HCT116 (cell line): Measurements from ENCODE around the gene ZNF683. TPM values are rescaled to one million over a fixed set of nuclear protein-coding genes. Genes with fewer than 3 reads are reported as not detected.

Experiments used
- ATAC-seq: fragments of 200-7000 bp; cut with Tn5 transposase; 2 replicates; pipeline ENCODE4 v1.9.1; 2020; ENCODE audit warnings: mild to moderate bottlenecking, moderate library complexity
- BruUV-seq: library from RNA; stranded (reverse); fragments of 400-500 nt; replicated peaks from 2 replicates; lab custom pipeline; 2021; lab: Mats Ljungman, UMichigan
- CTCF ChIA-PET: fragments of 300-600 bp; sonication (Branson Sonifier 250); formaldehyde crosslinking; loops from one replicate; lab custom pipeline; 2021; ENCODE audit warnings: antibody characterized with exemption; lab: Charles Lee
- POLR2A ChIA-PET: fragments of 300-600, 350-600 bp; sonication (Branson Sonifier 250); formaldehyde crosslinking; loops from one replicate; lab custom pipeline; 2021; ENCODE audit warnings: antibody characterized with exemption; lab: Charles Lee
- RAD21 ChIA-PET, 2 experiments: fragments of 300-600 bp; sonication (Branson Sonifier 250); formaldehyde crosslinking; loops; one replicate each; lab custom pipeline; 2023; ENCODE audit warnings: low total read pairs in 2 of 2; ENCODE audit not compliant: uncharacterized antibody in 2 of 2, unreplicated experiment in 2 of 2, low non-redundant PET in 1 of 2; lab: Charles Lee
- DNase-seq: peaks from one replicate; pipeline ENCODE4 v3.0.0-alpha.2; 2010; ENCODE audit warnings: low read depth, low spot score
- H2AFZ ChIP-seq: fragments of 200-600 bp; shearing (Covaris generic), sonication (generic); 2 replicates; pipeline ENCODE4 v1.6.1; 2017; ENCODE audit warnings: low read depth, mixed run types, mixed read lengths, antibody characterized with exemption, low read length; ENCODE audit not compliant: poor library complexity, severe bottlenecking
- H3K27ac ChIP-seq: 2 replicates; pipeline ENCODE4 v1.5.1; 2012; ENCODE audit warnings: low read depth, low read length
- H3K27me3 ChIP-seq: fragments of 200-600 bp; sonication (generic); 2 replicates; pipeline ENCODE4 v1.6.1; 2016; ENCODE audit warnings: mixed run types, low read length, mixed read lengths; ENCODE audit not compliant: insufficient read depth
- H3K36me3 ChIP-seq, 2 experiments: fragments of 200-500 bp in 1 of 2; fragments of 200-600 bp in 1 of 2; sonication (Bioruptor generic) in 1 of 2; sonication (generic) in 1 of 2; 2 replicates each; pipeline versions ENCODE4 v1.5.1 to v1.6.1; 2014 to 2016; ENCODE audit warnings: low read length in 2 of 2, inconsistent platforms in 1 of 2, mixed read lengths in 1 of 2, mixed run types in 1 of 2; ENCODE audit not compliant: insufficient read depth in 2 of 2, control insufficient read depth in 1 of 2
- H3K4me1 ChIP-seq, 2 experiments: fragments of 200-600 bp in 1 of 2; sonication (generic) in 1 of 2; 2 replicates each; pipeline versions ENCODE4 v1.5.1 to v1.6.1; 2012 to 2017; ENCODE audit warnings: low read length in 2 of 2, inconsistent platforms in 1 of 2, mild to moderate bottlenecking in 1 of 2, mixed read lengths in 1 of 2, mixed run types in 1 of 2, moderate library complexity in 1 of 2; ENCODE audit not compliant: insufficient read depth in 2 of 2, control insufficient read depth in 1 of 2
- H3K4me2 ChIP-seq: fragments of 200-600 bp; sonication (generic); 2 replicates; pipeline ENCODE4 v1.6.1; 2017; ENCODE audit warnings: mixed run types, low read length, mixed read lengths
- H3K4me3 ChIP-seq, 2 experiments: fragments of 200-600 bp in 1 of 2; sonication (generic) in 1 of 2; replicated peaks in 1 of 2; 2 replicates each; pipeline ENCODE4 v1.5.1; 2011 to 2016; ENCODE audit warnings: low read length in 2 of 2, control low read depth in 1 of 2, low read depth in 1 of 2, mild to moderate bottlenecking in 1 of 2, mixed read lengths in 1 of 2, mixed run types in 1 of 2
- H3K79me2 ChIP-seq: fragments of 200-600 bp; sonication (generic); 2 replicates; pipeline ENCODE4 v1.6.1; 2017; ENCODE audit warnings: mild to moderate bottlenecking, mixed run types, low read length, moderate library complexity, mixed read lengths; ENCODE audit not compliant: insufficient read depth
- H3K9ac ChIP-seq: fragments of 200-600 bp; sonication (generic); 2 replicates; pipeline ENCODE4 v1.6.1; 2016; ENCODE audit warnings: low read length, mixed read lengths
- H3K9me2 ChIP-seq: fragments of 200-600 bp; sonication (generic), shearing (Covaris generic); 2 replicates; pipeline ENCODE4 v1.6.1; 2017; ENCODE audit warnings: mixed run types, mild to moderate bottlenecking, moderate library complexity; ENCODE audit not compliant: insufficient read depth
- H3K9me3 ChIP-seq, 2 experiments: fragments of 200-500 bp in 1 of 2; fragments of 200-600 bp in 1 of 2; sonication (Bioruptor generic) in 1 of 2; sonication (generic) in 1 of 2; 2 replicates each; pipeline ENCODE4 v1.6.1; 2014 to 2017; ENCODE audit warnings: low read length in 2 of 2, mixed read lengths in 2 of 2, inconsistent platforms in 1 of 2, low read depth in 1 of 2, mild to moderate bottlenecking in 1 of 2, mixed run types in 1 of 2, moderate library complexity in 1 of 2; ENCODE audit not compliant: control insufficient read depth in 1 of 2, insufficient read depth in 1 of 2
- H4K20me1 ChIP-seq: fragments of 200-600 bp; sonication (generic), shearing (Covaris generic); 2 replicates; pipeline ENCODE4 v1.6.1; 2017; ENCODE audit warnings: mixed run types, mild to moderate bottlenecking, moderate library complexity; ENCODE audit not compliant: insufficient read depth
- CTCF ChIP-seq, 3 experiments: fragments of 200-600 bp in 1 of 3; sonication (generic) in 1 of 3; IDR thresholded peaks in 2 of 3; conservative IDR thresholded peaks in 1 of 3; 2 replicates each; pipeline ENCODE4 v1.5.1; 2012 to 2017; ENCODE audit warnings: low read depth in 2 of 3, low read length in 2 of 3, antibody characterized with exemption in 1 of 3, borderline replicate concordance in 1 of 3, control low read depth in 1 of 3, mild to moderate bottlenecking in 1 of 3, mixed read lengths in 1 of 3, mixed run types in 1 of 3, moderate library complexity in 1 of 3; ENCODE audit not compliant: insufficient read depth in 1 of 3
- ELF1 ChIP-seq: IDR thresholded peaks from 2 replicates; pipeline ENCODE4 v1.6.1; 2012; ENCODE audit warnings: low read depth, borderline replicate concordance
- EZH2 ChIP-seq: fragments of 200-600 bp; sonication (generic); IDR thresholded peaks from 2 replicates; pipeline ENCODE4 v1.6.1; 2017; ENCODE audit warnings: antibody characterized with exemption, mixed run types
- JUND ChIP-seq: IDR thresholded peaks from 2 replicates; pipeline ENCODE4 v1.6.1; 2012
- MAX ChIP-seq: IDR thresholded peaks from 2 replicates; pipeline ENCODE4 v1.6.1; 2012
- POLR2A ChIP-seq: IDR thresholded peaks from 2 replicates; pipeline ENCODE4 v1.7.0; 2011; ENCODE audit warnings: borderline replicate concordance; ENCODE audit not compliant: insufficient read depth, insufficient read length; ENCODE audit errors: extremely low read depth
- REST ChIP-seq: IDR thresholded peaks from 2 replicates; pipeline ENCODE4 v1.6.1; 2012; ENCODE audit warnings: low read depth
- SIN3A ChIP-seq: IDR thresholded peaks from 2 replicates; pipeline ENCODE4 v1.6.1; 2012; ENCODE audit warnings: low read depth
- SRF ChIP-seq: IDR thresholded peaks from 2 replicates; pipeline ENCODE4 v1.6.1; 2012; ENCODE audit warnings: low read depth
- TCF7L2 ChIP-seq: IDR thresholded peaks from 2 replicates; pipeline ENCODE4 v1.7.0; 2011; ENCODE audit warnings: borderline replicate concordance, inconsistent platforms; ENCODE audit not compliant: insufficient read depth, insufficient read length; ENCODE audit errors: extremely low read depth
- ZNF274 ChIP-seq: fragments of 200-500 bp; sonication (Bioruptor generic); IDR thresholded peaks from 2 replicates; pipeline ENCODE4 v1.6.1; 2014; ENCODE audit warnings: mild to moderate bottlenecking, low read depth, low read length, inconsistent platforms
- intact Hi-C: fragments of 100-400 bp; cut with micrococcal nuclease; formaldehyde crosslinking; loops from 2 replicates; pipeline ENCODE4 v1.10.0; 2022
- total RNA-seq: library from RNA; stranded (reverse); gene quantifications from one replicate; pipeline ENCODE4 v1.2.1, GENCODE V29; 2021; ENCODE audit not compliant: unreplicated experiment

The ZNF683 gene
- total RNA-seq, 1 experiment from 2014 or later, result not detected

- TF ChIP-seq REST (no peak), JUND (no peak), MAX (no peak)
These were observed 4.1 kb downstream of the ZNF683 start (continued) for GRCh38 chr1:26368486-26368885.

- no peak for TF ChIP-seq TCF7L2
- no peak for TF ChIP-seq SRF
- TF ChIP-seq CTCF (IDR thresholded peaks at IDR 0.05 in 2 of 3, conservative IDR thresholded peaks at IDR 0.05 in 1 of 3; ENCODE audit: borderline replicate concordance in 1 of 3, insufficient read depth in 1 of 3, low read depth in 2 of 3, low read length in 2 of 3), result no peak
- TF ChIP-seq SIN3A, result no peak
- no peak for TF ChIP-seq ELF1
- TF ChIP-seq ZNF274, result no peak
- no peak for TF ChIP-seq POLR2A
- no peak for TF ChIP-seq EZH2
- no peak overlapping the region for H3K9ac ChIP-seq
- H3K9me2 ChIP-seq, result no peaks in the 10 kb centered on the region
- H4K20me1 ChIP-seq, result no peaks in the 10 kb centered on the region
- peaks cover 3 to 13% of the 10 kb centered on the region in 2 experiments; a peak in 3 of 4 replicates for H3K4me1 ChIP-seq
- no peaks in the 10 kb centered on the region for H3K36me3 ChIP-seq
- H3K4me2 ChIP-seq, result no peak overlapping the region
- peaks cover 0 to 7% of the 10 kb centered on the region in 2 experiments; a peak in 1 of 4 replicates for H3K9me3 ChIP-seq
- no TSS peak for BruUV-seq
- no peak overlapping the region for H3K27ac ChIP-seq
- H3K79me2 ChIP-seq, result no peaks in the 10 kb centered on the region
- CTCF ChIA-PET, result no interaction called here
- DNase-seq (no peak), ATAC-seq (no peak)
- no peak overlapping the region for H2AFZ ChIP-seq
- RAD21 ChIA-PET, result no interaction called here
- POLR2A ChIA-PET, result interaction anchor here (0.5 kb wide), 1 partner anchor 11 kb away, joined by 4 read pairs; no protein-coding TSS in a partner anchor
- H3K4me3 ChIP-seq, result no peak overlapping the region
- intact Hi-C loops, result no loop called here
- H3K27me3 ChIP-seq, result no peaks in the 10 kb centered on the region
These were observed 4.5 kb downstream of the ZNF683 start for GRCh38 chr1:26368006-26368405.
